Right forelimb (tissue), 1 donor: ENCODE results near the gene ATRN.
"Not testable (repeated sequence)": the region's sequence is repeated elsewhere in the genome, so short reads cannot be mapped to it uniquely, and the experiment has no call there.

ENCODE experiments used
- DNase-seq: peaks from one replicate; pipeline ENCODE4 v3.0.0-alpha.2; 2018

ATRN gene

DNA sequence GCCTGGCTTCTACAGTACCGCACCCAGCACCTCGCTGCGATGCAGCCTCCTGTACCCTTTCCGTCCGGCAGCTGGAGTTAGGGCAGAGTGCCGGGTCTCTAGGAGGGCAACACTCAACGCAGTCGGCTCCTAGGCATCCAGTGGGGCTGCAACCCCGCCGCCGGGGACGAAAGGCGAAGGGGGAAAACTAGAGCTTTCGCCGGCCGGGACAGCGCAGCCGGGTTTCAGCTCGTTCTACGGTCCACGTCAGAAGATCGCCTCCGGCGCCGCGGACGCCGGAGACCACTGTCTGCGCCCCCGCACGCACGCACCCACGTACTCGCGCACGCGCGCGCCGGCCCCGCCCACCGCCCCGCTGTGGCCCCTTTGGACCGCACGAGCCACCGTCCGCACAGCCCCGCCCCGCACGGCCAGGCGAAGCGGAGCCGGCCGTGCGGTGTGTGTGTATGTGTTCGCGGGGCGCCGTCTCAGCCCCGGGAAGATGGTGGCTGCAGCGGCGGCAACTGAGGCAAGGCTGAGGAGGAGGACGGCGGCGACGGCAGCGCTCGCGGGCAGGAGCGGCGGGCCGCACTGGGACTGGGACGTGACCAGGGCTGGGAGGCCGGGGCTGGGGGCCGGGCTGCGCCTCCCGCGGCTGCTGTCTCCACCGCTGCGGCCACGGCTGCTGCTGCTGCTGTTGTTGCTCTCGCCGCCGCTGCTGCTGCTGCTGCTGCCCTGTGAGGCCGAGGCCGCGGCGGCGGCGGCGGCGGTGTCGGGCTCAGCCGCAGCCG lies at the start of gene ATRN:
Gene ATRN (plus strand): TSS at position 392 of the 770 bp plus-strand sequence. CDS start 90 bp downstream, at position 482.
- DNase-seq: peak; percentile 96

GRCh38 chr20:3421985-3422384 lies 48.8 kb upstream of the ATRN start:
- no peak for DNase-seq

- no peak for DNase-seq
Observed at GRCh38 chr20:3423126-3423525, 47.7 kb upstream of the ATRN start.

DNA sequence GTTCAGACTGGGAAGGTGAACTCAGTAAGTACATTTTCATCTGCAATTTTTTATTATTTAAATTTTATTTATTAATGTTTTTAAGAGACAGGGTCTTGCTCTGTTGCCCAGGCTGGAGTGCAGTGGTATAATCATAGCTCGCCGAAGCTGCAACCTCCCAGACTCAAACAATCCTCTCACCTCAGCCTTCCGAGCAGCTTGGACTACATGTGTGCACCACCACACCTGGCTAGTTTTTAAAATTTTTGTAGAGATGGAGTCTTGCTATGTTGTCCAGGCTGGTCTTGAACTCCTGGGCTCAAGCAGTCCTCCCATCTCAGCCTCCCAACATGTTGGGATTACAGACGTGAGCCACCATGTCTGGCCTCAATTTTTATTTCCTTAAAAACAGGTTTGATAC lies 44.1 kb upstream of the ATRN start:
- not testable (repeated sequence) for DNase-seq

DNA sequence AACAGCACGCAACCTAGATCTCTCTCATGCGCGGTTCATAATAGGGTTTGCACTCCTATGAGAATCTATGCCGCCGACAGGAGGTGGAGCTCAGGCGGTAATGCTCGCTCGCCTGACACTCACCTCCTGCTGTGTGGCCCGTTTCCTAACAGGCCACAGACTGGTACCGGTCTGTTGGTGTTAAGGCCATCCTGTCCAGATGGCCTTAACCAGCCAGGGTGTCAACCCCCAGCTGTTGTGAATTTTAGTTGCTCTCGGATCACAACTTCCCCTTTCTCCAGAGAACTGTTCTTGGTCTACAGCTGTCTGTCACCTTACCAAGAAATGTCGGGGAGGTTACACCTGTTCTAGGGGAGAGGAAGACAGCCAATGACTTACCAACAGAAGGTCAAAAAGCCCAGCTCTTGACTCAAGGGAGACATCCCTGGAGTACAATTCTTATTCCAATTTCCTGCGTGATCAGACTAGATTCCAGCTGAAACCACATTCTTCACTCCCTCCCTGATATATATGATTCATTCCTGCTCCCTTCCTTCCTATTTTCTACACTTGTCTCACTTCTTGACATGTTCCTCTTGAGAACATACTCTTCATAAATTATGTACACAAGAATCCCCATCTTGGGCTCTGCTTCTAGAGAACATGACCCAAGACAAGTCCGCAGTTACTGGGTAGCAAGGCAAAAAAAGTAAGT lies 40.3 kb upstream of the ATRN start:
- no peak for DNase-seq

- DNase-seq: no peak
Observed at GRCh38 chr20:3431109-3431508, 39.7 kb upstream of the ATRN start.

- DNase-seq: no peak
Observed at GRCh38 chr20:3432844-3433243, 38.0 kb upstream of the ATRN start.

GRCh38 chr20:3433744-3434143 lies 37.1 kb upstream of the ATRN start:
- DNase-seq: no peak

DNA sequence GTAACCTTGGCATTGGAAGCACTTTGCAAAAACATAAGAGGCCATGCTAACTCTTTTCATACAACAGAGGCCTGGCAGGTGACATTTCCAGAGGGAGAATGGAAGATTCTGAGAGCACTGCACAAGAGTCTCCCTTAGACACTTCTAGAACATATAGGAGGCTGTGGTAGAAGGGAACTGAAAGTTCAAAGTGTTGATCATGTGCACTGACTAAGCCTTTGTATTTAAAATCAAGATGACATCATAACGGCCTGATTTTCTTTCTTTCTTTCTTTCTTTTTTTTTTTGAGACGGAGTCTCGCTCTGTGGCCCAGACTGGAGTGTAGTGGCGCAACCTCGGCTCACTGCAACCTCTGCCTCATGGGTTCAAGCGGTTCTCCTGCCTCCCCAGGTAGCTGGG lies 36.6 kb upstream of the ATRN start:
- no peak for DNase-seq

- no peak for DNase-seq
Observed at GRCh38 chr20:3436864-3437574, 33.8 kb upstream of the ATRN start.

DNA sequence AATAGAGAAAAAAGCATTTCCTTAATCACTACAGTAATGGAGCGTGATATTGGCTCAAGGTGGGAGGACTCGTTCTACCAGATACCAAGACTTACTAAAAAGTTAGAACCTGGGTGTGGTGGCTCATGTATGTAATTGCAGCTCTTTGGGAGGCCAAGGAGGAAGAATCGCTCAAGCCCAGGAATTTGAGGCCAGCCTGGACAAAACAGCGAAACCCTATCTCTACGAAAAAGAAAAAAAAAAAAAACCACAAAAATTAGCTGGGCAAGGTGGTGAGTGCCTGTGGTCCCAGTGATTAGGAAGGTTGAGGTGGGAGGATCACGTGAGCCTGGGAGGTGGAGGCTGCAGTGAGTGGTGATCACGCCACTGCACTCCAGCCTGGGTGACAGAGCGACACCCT lies 24.0 kb upstream of the ATRN start:
- no peak for DNase-seq

DNA sequence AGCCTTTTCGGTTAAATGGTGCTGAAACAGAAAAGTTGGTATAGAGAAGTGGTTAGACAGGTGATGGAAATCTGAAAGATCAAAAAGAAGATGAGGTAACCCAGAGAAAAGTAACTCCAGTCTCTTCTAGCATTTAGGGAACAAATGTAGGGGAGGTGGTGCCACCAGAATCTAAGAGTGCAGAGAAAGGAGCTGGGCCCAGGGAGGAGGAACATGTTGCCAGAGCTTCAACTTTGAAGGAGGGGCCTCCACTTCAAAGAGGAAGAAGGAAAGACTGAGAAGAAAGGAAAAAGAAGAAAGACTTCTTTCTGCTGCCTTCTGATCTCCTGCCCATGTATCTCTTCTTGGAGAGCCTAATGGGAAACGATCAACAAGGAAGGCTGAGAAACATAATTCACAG lies 23.5 kb upstream of the ATRN start:
- no peak for DNase-seq

DNA sequence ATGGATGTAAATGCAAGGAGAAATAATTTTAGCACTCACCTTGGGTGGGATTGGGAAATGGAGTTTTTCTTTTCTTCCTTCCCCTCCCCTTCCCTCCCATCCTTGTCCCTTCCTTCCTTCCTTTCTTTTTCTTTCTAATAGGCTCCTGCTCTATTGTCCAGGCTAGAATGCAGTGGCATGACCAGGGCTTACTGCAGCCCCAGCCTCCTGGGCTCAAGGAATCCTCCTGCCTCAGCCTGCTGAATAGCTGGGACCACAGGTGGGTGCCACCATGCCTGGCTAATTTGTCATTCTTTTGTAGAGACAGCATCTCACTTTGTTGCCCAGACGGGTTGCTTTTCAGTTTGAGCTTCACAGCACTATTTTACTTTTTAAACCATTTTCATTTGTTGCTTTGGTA lies 21.5 kb upstream of the ATRN start:
- DNase-seq: no peak

DNA sequence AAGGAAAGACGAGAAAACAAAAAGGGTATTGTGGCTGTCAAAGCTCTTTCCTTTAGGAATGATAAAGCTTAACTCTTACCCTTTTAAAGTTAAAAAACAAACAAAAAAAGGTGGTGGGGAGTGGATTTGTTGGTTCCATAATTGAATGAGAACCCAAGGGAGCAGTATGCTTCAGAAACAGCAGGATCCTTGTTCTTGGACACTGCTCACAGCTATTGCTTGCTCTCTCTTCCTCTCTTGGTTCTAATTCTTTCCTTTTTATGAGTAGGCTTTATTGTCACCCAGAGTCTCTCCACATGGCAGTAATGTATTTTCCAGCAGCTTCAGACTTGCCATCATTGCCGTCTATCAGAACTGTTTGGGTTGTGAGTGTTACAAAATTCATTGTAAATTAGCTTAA lies 18.7 kb upstream of the ATRN start:
- no peak for DNase-seq

DNA sequence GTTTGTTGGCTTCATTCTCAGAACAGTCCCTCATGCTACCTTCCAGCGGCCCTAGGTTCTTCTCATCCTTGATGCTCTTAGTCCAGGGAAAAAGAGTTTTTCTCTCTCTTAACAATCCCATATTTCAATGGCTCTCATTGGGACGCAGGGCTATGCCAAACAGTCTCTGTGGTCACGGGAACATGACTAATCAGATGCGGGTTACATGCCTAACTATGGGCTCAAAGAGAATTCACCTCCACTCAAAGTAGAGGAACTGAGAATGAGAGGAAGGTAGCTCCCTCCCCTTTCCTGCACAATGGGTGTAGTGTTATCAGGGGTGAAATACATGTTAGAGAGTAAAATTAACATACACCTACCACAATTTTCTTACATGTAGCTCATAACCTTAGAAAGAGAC lies 18.1 kb upstream of the ATRN start:
- no peak for DNase-seq

DNA sequence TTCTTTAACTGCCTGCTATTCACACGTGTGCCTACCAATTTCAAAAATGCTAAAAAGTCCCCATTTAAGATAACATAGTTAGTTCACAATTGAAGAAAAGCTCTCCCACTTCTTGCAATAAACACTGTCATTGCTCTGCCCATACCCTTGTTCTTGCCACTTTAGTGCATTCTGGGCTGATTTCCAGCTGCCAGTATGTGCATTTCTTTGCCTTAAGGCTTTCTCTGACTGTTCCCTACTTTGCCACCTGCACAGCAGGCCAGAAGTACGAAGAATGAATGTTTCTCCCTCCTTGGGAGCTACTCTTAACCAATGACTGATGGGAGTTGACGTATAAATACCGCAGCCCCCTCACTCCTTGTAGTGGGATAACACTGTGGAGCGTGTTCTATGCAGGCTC lies 16.0 kb upstream of the ATRN start:
- DNase-seq: no peak

DNA sequence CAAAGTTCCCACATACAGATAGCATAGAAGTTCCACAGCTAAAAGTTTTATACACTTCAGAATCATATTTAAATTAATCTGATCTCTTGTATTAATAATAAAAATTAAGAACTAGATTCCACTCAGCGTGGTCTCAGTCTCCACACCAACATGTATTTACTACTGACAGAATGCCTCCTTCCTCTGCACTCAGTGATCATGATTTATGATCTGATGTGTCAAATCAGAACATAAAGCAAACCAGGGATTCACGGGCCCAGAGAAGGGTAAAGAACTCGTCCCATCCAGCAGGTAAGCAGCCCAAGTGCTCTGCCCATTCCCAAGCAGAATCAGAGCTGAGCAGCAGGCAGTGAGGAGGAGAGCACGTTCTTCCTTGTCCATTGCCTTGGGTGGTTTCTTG lies 14.2 kb upstream of the ATRN start:
- no peak for DNase-seq

GRCh38 chr20:3459881-3460307 lies 10.9 kb upstream of the ATRN start:
- DNase-seq: no peak

DNA sequence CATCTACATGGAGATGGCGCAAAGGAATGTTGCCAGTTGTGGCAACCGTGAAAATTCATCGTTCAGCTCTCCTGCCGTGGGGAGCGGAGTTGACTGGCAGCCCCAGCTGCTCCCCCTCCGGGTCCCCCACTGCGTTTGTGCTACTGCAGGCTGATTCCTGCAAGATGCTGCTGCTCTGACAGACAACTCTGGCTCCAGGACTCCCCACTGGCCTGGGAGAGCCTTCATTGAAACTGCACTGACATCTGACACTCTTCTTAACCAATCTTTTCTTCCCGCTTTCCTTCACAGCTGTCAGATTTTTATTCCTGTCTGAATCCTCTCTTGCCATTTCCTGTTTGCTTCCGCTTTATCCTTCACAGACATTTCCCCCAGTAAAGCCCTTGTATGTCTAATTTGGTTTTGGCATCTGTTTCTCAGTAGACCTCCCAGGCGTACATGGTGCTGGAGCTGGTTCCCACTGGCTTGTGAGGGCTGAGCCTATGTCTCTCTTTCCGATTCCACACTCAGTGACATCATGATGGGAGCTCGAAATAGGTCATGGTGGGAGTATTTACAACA lies 9.5 kb upstream of the ATRN start:
- peak; percentile 58 for DNase-seq

- DNase-seq: no peak
Observed at GRCh38 chr20:3461911-3462677, 8.7 kb upstream of the ATRN start.

DNA sequence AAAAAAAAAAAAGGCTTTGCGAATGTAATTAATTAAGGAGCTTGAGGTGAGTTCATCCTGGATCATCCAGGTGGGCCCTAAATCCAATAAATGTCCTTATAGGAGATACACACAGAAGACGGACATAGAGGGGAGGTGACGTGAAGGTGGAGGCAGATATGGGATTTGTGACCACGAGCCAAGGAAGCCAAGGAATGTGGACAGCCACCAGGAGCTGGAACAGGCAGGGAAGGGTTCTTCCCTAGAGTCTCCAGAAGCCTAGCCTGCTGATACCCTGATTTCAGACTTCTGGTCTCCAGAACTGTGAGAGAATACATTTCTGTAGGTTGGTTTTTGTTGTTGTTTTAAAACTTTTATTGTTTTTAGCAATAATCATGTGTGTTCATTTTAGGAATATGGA lies 6.7 kb upstream of the ATRN start:
- DNase-seq: no peak

- no peak for DNase-seq
Observed at GRCh38 chr20:3465301-3465700, 5.5 kb upstream of the ATRN start.

DNA sequence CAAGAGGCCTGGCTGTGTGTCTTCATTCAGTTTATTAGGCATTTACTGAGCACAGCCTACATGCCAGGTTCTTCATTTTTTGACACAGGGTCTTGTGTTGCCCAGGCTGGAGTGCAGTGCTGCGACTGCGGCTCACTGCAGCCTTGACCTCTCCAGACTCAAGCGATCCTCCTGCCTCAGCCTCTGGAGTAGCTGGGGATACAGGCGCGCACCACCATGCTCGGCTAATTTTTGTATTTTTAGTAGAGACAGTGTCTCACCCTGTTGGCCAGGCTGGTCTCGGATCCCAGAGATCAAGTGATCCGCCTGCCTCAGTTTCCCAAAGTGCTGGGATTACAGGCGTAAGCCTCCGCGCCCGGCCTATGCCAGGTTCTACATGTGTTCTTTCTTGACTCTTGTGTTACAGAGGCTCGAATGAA lies 601 bp upstream of the ATRN start:
- no peak for DNase-seq
